Measurements from ENCODE around the gene PIGA.

The PIGA gene

DNA sequence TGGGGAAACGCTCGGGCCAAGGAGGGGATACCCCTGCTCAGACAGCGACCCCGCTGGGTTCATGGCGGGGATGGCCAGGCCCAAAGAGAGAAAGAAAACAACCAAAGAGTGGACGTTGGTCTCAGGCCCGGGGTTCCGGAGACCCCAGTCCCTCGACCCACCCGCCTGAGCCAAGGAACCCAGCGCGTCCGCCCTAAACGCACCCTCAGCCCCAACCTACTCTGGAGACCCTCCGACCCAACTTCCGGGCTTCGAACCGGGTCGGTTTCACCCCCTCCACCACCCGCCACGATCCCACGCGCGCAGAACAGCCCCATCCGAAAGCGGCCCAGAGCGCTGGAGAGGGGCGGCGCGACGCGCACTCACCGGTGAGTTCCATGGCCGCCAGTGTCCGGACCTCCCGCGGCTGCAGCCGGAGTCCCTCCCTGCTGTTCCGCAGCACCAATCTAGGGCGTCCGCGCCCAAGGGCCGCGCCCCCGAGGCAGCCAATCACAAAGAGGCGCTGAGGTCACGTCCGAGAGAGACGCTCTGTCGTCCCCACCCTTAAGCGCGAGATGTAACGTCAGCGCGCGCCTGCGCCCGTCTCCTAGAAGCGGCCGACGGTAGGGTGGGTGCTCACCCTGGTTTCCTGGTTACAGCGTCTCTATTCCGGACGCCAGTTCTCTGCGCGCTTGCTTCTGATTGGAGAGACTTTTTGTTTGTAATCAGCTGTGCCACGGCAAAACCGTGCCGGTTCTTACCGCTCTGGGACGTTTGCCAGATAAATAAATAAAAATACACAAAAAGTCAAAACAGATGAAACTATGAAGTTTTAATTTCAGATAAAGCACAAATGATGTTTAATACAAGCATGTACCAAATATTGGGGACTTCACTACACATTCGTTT is at the start of gene PIGA:
Gene PIGA, minus strand, starts transcription at position 389 of the 888 bp plus-strand sequence. CDS start 3,593 bp downstream, outside the sequence.
- DNase-seq (ENCODE audit: low read depth): peak; percentile 95

DNA sequence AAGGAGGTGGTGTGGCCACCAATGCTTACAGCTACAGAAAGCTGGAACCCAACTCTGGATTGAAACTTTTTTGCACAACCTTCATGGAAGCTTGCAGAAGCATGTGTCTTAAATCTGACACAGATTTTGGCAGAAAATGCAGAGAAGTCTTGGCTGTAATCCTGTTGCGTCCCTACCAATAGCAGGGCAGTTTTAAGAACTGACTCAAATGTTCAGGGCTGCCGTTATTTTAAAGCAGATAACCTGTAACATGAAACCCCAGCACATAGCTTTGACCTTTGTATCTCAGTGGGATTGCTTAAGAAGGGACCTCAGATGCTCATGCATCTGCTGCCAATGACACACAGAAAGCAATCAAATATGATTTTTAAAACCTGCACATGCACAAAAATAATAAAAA is 49.0 kb upstream of the PIGA start, which contains the start of gene VEGFD:
Gene VEGFD, minus strand, starts transcription at position 110 of the 400 bp plus-strand sequence. CDS start 467 bp downstream, outside the sequence.
- peak; percentile 67 for DNase-seq (ENCODE audit: low read depth)

- no peak for DNase-seq (ENCODE audit: low read depth)
Observed at GRCh38 chrX:15382813-15383212, 47.5 kb upstream of the PIGA start.

- DNase-seq (ENCODE audit: low read depth): no peak
Observed at GRCh38 chrX:15376956-15377355, 41.6 kb upstream of the PIGA start.

- DNase-seq (ENCODE audit: low read depth): peak; percentile 20
Observed at GRCh38 chrX:15373976-15374375, 38.7 kb upstream of the PIGA start.

DNA sequence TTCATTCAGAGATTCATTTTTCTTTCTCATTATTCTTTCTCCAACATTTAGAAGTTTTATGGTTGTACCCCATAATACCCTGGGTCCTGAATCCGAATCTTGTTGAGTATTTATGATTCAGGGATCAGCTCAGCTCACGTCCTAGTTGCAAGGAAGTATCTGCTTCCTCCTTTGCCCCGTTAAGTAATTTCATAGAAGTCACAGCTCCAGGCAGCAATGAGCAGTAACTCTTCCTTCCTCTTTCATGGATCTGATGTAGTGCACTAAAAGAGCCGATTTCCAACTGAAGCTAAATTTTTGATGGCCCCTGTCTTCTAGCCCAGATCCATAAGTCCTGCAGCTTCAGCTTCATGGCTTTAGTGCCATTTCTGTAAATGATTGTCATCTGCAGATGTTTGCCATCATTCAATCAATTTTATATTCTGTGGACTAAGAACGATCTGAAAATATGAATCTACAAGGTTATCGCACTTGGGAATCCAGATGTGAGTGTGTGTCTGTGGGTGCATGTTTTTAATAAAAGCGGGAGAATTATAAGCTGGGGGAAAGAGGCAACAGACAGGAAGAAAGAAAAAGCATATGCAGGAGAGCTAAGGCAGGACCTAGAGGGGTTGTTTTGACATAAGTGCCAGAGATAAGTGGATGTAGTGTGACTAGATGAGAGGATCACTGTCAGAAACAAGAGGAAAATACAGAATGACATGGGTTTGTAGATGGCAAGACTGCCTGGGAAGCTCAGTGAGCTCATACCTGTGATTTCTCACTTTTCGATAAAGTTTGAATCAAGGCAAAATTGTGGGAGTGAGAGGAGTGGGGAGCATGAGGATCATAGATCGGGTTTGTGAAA is 31.4 kb upstream of the PIGA start:
- DNase-seq (ENCODE audit: low read depth): no peak

- no peak for DNase-seq (ENCODE audit: low read depth)
Observed at GRCh38 chrX:15359701-15360100, 24.4 kb upstream of the PIGA start.

- DNase-seq (ENCODE audit: low read depth): no peak
Observed at GRCh38 chrX:15358533-15358932, 23.2 kb upstream of the PIGA start.

DNA sequence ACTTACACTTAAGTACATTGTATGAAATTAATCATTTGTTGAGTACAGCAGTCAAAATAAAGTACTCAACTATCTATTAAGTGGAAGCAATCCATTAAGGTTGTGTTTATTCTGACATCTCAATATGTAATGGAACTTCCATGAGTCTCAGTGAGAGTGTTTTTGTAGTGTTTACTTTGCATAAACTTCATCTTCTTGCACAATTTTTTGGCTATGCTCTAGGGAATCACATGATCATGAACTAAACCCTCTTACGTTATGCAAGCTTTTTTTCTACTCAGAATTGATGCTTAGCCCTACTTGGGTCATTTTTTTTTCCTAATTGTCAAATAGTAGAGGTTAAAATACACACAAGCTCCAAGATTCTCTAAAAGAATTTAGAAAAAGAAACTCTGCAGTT is 21.1 kb upstream of the PIGA start:
- peak; percentile 63 for DNase-seq (ENCODE audit: low read depth)

- DNase-seq (ENCODE audit: low read depth): no peak
Observed at GRCh38 chrX:15350329-15350996, 15.1 kb upstream of the PIGA start.

- peak; percentile 63 for DNase-seq (ENCODE audit: low read depth)
Observed at GRCh38 chrX:15349046-15349445, 13.7 kb upstream of the PIGA start.

- no peak for DNase-seq (ENCODE audit: low read depth)
Observed at GRCh38 chrX:15345976-15346375, 10.7 kb upstream of the PIGA start.

GRCh38 chrX:15344106-15344505 is 8.8 kb upstream of the PIGA start:
- no peak for DNase-seq (ENCODE audit: low read depth)

GRCh38 chrX:15343075-15343476 is 7.8 kb upstream of the PIGA start:
- no peak for DNase-seq (ENCODE audit: low read depth)

- DNase-seq (ENCODE audit: low read depth): no peak
Observed at GRCh38 chrX:15340867-15341266, 5.5 kb upstream of the PIGA start.

DNA sequence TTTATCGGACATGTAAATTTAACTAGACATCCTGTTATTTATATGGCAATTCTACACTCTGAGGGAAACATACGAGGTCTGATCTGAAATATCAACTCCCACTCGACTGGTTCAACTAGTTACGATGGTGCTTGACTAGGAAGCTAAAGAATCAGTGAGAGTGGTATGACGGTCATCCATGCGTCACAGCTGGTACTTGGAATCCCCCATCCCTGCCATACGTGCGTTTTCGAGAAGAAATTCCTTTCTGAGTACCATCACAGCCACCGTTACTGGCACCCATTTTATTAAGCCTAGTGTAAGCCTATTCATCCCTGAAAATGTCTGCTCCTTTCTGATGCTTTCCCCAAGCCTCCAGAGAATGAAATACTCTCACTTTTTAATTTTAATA is 695 bp upstream of the PIGA start:
- DNase-seq (ENCODE audit: low read depth): no peak

DNA sequence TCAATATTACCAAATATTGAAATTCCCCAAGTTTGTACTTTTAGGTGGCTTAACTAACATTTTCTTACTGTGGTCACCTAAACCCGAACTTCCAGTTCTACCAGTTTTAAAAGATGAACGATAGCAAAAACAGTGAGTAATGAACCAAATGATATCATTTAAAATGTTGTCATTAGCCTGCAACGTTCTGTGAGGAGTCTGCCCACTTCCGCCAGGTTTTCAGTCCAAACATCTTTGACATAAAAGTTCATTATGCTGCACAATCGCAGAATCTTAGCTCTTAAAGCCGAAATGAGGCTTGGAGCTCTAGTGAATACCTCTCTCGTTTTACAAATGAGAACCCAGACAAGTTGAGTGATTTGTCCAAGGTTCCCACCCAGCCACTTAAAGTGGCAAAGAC is 762 bp downstream of the PIGA start:
- no peak for DNase-seq (ENCODE audit: low read depth)

- DNase-seq (ENCODE audit: low read depth): no peak
Observed at GRCh38 chrX:15328821-15329220, 6.5 kb downstream of the PIGA start.

- DNase-seq (ENCODE audit: low read depth): no peak
Observed at GRCh38 chrX:15328131-15328530, 7.2 kb downstream of the PIGA start.

- DNase-seq (ENCODE audit: low read depth): no peak
Observed at GRCh38 chrX:15322472-15322871, 12.9 kb downstream of the PIGA start.

DNA sequence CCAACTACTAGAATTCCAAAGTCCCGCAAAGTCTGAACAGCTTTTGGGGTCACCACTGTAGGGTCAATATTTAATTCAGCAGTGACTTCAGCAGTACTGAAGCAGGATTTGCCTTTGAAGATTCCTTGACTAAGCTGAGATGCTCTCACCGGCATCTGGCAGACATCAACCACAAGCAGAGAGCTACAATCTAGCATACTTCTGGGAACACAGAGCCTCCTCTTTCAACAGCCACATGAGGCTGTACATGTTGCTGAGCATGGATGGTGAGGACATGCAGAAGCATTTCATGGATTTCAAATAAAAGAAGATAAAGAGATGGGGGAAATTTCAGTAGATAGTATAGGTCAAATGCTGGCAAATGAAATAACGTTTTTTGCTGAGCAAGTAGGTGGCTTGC is 13.3 kb downstream of the PIGA start:
- no peak for DNase-seq (ENCODE audit: low read depth)

DNA sequence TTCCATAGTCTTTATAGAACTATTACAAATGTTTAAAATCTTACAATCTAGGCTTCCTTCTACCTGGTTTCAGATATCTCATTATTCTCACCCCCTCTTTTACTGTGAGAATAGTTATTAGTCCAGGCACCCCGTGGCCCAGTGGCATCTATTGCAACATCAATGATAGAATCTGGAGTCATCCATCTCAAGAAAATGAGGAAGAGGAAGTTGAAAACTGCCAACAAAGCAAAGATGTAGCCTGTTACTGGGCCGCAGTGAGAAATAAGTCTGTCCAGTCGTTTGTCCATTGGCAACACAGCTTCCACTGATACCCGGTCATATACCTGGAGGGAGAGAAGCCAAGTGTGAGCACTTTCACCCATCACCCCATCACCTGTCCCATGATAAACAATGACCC is 13.9 kb downstream of the PIGA start:
- no peak for DNase-seq (ENCODE audit: low read depth)
